ENCODE results near the gene DPCD.
"Not testable (repeated sequence)": the region's sequence is repeated elsewhere in the genome, so short reads cannot be mapped to it uniquely, and the experiment has no call there.

DPCD gene

GRCh38 chr10:101619983-101620382 lies 31.9 kb downstream of the DPCD start:
- DNase-seq (ENCODE audit: low read depth in 2 of 2): no peak

- no peak for DNase-seq (ENCODE audit: low read depth in 2 of 2)
Measured at GRCh38 chr10:101623528-101623927, 35.4 kb downstream of the DPCD start.

DNA sequence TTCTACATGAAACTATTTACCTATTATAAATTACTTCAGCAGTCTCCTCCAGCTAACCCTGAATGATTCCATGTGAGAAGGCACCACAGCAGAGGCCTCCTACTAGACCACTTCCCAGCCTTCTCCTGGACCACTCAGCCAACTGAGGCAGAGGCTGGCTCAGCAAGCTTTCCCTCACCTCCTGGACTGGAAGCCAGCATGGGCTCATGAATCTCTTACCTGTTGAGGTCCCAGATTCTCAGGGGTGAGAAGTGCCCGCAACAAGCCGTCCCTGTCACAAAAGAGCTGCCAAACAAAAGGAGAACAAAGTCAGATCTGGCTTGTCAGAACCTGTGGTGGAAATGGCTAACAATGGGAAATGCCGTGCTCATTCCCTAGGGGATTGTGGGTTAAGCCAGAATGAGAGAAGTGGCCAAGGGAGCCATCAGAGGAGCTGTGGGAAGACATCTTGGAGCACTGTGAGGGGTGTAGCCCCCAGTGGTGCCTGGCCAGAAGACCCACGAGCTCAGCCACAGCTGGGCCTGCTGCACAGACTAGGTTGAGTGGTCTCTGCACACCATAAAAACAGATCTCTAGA lies 36.5 kb downstream of the DPCD start:
- no peak for DNase-seq (ENCODE audit: low read depth in 2 of 2)

- no peak for DNase-seq (ENCODE audit: low read depth in 2 of 2)
Measured at GRCh38 chr10:101625821-101626412, 37.8 kb downstream of the DPCD start.

- no peak for DNase-seq (ENCODE audit: low read depth in 2 of 2)
Measured at GRCh38 chr10:101629837-101630632, 41.9 kb downstream of the DPCD start.

- no peak for DNase-seq (ENCODE audit: low read depth in 2 of 2)
Measured at GRCh38 chr10:101630633-101630920, 42.5 kb downstream of the DPCD start.

DNA sequence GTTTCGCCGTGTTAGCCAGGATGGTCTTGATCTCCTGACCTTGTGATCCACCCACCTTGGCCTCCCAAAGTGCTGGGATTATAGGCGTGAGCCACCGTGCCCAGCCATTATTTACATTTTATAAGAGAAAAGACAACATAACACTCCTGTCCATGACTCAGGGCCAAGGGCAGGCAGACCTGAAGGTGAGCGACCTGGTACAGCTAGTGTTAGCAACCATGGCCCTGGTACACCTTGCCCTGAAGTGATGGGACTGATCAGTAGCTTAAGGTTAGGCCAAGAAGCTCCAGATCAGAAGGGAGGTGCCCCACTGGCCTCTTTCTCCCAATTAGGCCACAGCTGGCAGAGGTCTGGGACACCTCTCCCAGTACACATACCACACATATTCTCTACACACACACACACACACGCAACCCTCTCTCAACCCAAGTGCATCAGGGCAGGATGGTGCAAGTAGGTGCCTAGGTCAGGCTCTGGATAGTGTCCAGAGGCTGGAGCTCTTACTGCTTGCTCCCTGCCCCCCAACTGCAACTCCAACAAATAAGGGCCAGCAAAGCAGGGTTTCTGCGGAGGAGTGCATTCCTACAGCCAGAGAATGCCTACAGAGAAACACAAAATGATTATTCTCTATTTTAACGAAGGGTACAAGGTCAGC lies 43.8 kb downstream of the DPCD start:
- DNase-seq (ENCODE audit: low read depth in 2 of 2): no peak

DNA sequence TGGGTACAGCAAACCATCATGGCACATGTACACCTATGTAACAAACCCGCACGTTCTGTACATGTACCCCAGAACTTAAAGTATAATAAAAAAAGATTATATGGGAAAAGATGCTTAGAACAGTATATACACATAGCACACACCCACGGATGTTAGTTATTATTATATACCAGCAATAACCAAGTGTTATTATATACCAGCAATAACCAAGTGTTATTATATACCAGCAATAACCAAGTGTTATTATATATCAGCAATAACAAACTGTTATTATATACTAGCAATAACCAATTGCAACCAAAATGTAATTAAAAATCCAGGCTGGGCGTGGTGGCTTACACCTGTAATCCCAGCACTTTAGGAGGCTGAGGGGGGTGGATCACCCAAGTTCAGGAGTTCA lies 45.4 kb downstream of the DPCD start:
- not testable (repeated sequence) for DNase-seq (ENCODE audit: low read depth in 2 of 2)

- no peak for DNase-seq (ENCODE audit: low read depth in 2 of 2)
Measured at GRCh38 chr10:101639141-101639900, 51.2 kb downstream of the DPCD start.

GRCh38 chr10:101643546-101643945 lies 55.4 kb downstream of the DPCD start:
- DNase-seq (ENCODE audit: low read depth in 2 of 2): no peak

DNA sequence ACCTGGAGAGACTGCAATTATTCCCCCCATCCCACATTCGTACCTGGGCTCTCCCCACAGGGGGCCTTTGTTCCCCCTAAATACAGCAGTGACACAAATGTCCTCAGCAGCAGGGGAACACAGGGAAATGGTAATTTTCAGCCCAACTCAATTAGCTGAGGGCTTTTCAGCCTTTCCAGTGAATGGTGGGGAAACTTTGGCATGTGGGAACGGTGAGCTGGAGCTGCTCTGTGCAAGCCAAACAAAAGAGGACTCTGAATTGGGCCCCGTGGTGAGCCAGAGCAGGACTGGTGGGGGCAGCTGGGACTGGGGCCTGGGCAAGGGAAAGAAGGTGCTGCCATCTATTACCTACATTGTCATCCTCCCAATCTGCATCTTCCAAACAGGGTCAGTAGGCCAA lies 55.9 kb downstream of the DPCD start:
- no peak for DNase-seq (ENCODE audit: low read depth in 2 of 2)

DNA sequence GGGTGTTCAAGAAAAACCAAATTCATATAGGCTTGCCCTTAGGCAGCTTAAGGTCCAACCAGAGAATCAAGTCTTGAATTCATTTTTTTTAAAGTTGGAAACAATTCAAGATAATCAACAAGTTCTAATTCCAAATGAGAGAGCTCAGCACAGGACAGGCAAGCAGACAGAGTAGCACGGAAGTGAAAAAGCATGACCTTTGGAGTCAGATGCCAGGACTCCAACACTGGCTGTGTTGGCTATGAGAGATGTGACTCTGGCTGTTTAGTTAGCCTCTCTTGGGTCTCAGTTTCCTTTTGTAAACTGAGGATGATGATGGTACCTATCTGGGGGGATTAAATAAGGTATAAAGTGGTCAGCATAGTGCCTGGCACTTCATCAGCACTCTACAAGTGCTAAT lies 57.5 kb downstream of the DPCD start:
- no peak for DNase-seq (ENCODE audit: low read depth in 2 of 2)

DNA sequence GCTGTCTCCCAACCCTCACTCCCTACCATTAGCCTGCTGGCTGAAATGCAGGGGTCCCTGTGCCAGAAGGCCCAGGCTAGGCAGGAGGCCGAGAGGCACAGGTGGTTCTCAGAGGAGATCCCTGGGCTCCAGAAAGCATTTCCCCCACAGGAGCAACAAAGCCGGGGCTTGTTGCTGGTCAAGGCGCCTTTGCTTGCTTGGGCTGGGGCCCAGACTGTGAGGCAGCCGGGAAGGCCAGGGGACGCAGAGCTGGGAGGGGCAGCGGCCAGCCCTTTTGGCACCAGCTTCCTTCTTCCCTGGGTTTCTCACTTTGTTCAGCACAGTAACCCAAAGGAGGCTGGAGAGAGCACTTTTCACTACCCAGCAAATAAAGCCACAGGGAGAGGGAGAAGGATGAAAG lies 58.2 kb downstream of the DPCD start:
- DNase-seq (ENCODE audit: low read depth in 2 of 2): no peak

DNA sequence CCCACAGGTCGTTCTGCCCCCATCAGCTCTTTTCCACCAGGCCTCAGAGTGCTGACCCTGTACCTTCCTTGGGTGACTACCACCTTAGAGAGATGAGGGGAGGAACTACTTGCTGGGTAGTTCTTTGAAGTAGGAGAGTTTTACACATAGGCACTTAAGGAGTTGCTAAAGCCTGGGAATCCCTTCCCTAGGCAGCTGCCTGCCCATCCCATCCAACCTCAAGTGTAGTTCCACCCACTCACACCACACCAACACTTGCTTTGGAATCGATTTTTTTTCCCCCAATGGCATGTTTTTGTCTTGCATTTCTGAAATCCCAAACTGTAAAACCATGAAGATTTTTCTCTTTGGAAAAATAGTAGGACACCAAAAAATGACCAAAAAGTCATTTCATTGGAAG lies 59.1 kb downstream of the DPCD start:
- no peak for DNase-seq (ENCODE audit: low read depth in 2 of 2)

- no peak for DNase-seq (ENCODE audit: low read depth in 2 of 2)
Measured at GRCh38 chr10:101649525-101650085, 61.5 kb downstream of the DPCD start.

DNA sequence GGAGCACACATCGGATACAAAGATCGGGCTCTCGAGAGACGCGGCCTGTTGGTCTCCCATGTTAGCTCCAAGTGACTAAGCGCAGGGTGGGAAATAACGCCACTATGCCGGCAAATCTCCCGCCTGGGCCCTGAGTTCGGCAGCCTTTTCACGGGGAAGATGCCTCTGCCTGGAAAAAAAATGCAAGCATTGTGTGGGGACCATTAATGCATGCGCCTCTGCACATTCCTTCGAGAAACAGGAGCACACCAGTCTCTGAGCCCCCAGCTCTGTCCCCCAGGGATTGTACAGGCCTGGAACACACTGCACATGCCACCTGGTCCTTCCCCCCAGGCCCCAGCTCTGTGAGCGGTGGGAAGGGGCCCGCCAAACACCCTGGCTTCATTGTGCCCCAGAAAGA lies 62.7 kb downstream of the DPCD start:
- no peak for DNase-seq (ENCODE audit: low read depth in 2 of 2)

DNA sequence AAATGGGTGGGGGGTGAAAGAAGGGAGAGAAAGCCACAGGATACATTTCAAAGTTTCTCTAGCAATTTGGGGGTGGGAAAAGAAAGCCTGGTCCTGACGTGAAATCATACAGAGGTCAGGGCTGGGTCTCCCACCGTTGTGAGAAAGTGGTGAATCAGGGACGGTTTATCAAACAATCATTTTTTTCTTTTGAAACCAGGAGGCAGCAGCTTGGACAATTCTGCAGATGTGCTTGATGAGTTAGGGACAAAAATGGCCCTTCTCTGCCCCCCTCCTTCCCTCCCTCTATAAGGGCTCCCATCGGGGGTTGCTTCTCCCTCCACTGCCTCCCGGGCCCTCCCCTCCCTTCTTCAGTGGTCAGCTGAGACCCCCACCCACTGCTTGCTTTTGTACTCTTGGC lies 63.2 kb downstream of the DPCD start:
- DNase-seq (ENCODE audit: low read depth in 2 of 2): no peak

- no peak for DNase-seq (ENCODE audit: low read depth in 2 of 2)
Measured at GRCh38 chr10:101653536-101653935, 65.4 kb downstream of the DPCD start.

GRCh38 chr10:101655570-101655969 lies 67.4 kb downstream of the DPCD start:
- DNase-seq (ENCODE audit: low read depth in 2 of 2): no peak

DNA sequence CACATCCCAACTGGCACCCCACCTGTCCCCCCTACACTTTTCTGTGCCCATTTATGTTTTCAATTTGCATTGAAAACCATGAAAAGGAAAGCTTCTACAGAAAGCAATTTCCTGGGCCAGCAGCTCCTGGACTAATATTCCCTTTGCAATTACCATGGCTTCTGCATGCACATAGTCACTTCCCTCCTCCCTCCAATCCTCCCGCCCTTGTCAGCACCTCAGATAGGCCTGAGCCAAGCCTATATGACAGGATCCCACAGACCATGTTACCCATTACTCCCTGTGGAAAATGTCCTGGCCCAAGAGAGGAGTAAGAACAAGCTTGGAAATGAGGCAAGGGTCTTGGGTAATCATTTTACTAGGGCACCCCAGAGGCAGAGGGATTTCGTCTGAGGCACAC lies 68.8 kb downstream of the DPCD start:
- DNase-seq (ENCODE audit: low read depth in 2 of 2): no peak

GRCh38 chr10:101658975-101659374 lies 70.9 kb downstream of the DPCD start:
- DNase-seq (ENCODE audit: low read depth in 2 of 2): no peak

Data from stimulated activated CD4-positive, alpha-beta T cell treated with anti-CD3 and anti-CD28 coated beads, Interleukin-12 subunit alpha, Interleukin-12 subunit beta, amount 100 ng/mL, for 24 hours (primary cell).